SW 1271 (cell line): Measurements from ENCODE around the gene FMNL3.
A peak's percentile ranks its signal among the peaks of the same experiment; 100 is the strongest.
"Not testable (repeated sequence)": the region's sequence is repeated elsewhere in the genome, so short reads cannot be mapped to it uniquely, and the experiment has no call there.

Experiments used
- DNase-seq, 2 experiments: peaks; one replicate each; lab custom pipeline; 2025; lab: John Stamatoyannopoulos, UW

The FMNL3 gene

DNA sequence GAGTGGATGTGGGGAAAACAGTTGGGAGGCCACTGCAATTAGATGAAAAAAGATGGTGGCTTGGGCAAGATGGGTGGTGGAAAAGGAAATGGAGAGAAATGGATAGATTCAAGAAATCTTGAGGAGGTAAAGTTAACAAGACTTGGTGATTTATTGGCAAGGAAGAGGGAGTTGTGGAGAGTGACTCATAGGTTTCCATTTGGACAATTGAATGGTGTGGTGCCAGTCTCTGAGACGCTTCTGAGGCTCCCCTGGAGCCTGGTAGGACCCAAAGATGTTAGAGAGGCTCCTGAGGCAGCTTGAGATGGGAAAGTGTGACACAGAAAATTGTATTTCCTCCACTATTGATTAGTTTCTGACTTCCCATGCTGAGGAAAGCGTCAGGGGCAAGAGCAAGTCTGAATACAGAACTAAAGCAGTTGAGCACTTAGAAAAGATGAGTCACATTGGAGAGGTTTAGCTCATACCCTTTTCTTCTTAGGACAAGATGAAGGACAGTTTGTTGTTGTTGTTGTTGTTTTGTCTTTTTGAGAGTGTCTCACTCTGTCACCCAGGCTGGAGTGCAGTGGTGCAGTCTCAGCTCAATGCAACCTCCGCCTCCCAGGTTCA is 79.3 kb downstream of the FMNL3 start:
- no peak for DNase-seq

DNA sequence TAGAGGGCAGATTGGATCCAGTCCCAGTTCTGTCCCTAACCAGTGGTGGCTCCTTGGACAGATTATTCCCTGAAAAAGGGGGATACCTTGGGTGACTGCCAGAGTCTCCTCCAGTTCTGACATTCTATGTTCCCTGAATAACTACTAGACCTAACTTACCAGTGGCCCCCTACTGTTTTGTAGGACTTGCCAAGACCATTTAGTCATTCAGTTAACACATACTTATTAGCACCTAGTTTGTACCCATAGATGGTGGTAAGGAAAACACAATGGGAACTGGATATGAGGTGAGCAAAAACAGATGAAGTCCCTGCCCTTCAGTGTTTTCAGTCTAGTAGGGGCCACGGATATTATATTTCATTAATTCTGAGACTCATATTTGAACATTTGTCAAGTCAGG is 80.4 kb downstream of the FMNL3 start:
- DNase-seq: no peak

DNA sequence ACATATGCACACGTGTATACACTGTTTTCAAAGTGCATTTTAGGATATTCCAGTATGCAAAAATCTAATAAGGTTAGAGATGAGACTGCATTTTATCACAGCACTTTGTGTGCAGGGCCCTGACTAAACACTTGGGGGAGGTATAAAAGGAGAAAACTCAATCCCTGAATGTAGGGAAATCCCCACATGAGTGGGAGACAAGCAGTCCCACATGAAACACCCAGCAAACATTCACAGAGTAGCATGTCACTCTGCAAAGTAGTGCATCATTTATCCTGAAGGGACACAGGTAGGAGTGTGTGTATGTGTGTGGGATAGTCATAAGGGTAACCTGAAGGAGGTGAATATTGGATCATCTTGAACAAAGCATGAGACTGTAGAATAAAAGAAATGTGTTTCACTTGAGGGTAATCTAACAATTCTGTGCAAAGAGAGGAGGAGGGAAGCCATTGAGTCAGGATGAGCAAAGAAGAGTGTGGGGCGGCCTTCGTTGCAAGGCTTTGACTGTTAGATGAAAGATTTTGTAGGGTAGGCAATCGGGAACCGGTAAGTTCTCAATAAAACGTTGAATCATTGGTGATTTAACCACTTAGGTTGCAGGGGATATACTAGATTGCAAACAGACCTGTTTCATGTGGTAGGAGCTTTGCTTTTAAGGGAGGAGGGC is 80.9 kb downstream of the FMNL3 start:
- no peak for DNase-seq

DNA sequence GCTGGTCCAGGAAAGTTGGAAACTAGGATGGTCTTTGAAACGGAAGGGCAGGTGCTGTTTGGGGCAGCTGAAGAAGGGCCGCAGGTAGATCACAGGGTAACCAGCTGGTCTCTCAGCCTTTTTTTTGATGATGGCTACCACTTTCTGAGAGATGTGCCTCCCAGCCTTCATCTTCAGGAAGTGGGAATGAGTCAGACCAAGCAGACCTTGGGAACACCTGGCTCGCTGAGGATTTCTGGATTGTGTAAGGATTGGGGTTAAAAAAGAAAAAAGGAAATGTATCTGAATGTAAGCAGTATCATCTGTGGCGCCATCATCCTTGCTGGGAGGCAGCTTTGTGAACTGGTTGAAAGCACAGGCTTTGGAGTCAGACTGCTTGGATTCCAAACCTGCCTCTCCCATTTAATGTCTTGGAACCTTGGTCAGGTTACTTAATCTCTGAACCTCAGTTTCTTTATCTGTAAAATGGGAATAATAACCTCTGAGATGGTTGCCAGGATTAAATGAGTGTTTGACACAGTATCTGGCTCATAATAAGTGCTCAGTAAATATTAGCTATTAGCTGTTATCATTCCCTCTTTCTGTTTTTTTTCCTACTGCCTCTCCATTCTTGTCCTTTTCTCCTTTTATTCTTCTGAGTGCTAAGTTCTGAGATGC is 82.2 kb downstream of the FMNL3 start:
- DNase-seq: peak in 1 of 2 experiments; percentile 27

DNA sequence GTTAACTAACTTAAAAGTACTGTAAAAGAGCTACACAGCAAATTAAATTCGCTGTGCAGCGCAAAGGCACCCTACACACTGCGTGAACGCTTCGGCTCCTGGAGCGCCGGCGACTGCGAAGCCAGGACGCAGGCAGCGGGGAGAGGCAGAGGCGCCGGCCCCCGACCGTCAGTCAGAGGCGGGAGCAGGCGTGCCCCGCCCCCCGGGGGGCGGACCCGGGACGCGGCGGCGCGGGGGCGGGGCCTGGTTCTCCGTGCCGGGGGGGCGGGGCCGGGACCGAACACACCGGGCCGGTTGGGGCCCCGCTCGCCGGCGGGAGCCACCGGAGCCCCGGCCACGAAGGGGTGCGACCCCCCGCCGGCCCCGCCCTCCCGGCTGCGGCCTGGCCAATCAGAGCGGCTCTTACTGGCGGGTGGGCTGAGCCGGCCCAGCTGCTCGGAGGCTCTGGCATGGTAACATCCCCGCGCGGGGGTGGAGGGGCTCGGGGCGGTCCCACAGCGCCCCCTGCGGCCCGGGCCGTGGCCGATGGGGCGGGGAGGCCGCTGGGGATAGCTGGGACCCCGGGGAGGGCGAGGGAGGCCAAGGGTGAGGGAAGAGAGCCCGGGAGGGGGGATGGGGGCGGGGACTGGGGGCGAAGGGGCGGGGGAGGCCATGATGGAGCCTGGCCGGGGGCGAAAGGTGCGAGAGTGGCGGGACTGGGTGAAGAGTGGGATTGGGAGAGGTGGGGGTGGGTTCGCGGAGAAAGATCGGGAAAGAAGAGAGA is 83.9 kb downstream of the FMNL3 start, which contains the start of gene PRPF40B:
Gene PRPF40B (plus strand): TSS at position 420 of the 763 bp plus-strand sequence. CDS start 30 bp downstream, at position 450.
- DNase-seq: peak; percentile 58 to 79

DNA sequence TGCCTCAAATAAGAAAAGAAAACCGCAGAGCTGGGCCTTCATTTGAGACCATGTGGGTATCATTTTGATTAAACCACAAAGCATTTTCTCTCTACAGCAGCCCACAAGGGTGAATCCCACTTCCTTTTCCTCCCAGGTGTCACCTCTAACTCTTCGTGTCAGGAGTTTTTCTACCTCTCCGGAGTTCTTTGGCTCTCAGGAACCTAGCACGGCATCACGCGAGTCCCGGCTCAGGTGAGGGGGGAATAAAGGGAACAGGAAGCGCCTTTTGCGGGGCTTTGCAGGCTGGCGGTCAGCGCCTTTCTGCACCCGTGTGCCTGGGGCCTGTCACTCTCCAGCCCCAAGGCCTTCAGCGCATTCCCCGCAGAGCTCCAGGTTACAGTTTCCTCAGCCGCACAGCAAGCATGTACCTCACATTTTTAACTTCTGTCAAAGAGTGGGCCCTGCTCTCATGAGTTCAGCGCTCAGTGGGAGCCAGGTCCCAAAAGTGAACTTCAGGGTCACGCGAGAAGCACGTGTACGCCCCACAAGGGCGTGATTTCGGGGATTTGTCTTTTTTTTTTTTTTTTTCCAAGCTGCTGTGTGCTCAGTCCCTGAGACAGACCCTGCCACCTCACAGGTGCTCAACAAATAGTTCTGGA is 84.6 kb downstream of the FMNL3 start:
- DNase-seq: peak in 1 of 2 experiments; percentile 70

DNA sequence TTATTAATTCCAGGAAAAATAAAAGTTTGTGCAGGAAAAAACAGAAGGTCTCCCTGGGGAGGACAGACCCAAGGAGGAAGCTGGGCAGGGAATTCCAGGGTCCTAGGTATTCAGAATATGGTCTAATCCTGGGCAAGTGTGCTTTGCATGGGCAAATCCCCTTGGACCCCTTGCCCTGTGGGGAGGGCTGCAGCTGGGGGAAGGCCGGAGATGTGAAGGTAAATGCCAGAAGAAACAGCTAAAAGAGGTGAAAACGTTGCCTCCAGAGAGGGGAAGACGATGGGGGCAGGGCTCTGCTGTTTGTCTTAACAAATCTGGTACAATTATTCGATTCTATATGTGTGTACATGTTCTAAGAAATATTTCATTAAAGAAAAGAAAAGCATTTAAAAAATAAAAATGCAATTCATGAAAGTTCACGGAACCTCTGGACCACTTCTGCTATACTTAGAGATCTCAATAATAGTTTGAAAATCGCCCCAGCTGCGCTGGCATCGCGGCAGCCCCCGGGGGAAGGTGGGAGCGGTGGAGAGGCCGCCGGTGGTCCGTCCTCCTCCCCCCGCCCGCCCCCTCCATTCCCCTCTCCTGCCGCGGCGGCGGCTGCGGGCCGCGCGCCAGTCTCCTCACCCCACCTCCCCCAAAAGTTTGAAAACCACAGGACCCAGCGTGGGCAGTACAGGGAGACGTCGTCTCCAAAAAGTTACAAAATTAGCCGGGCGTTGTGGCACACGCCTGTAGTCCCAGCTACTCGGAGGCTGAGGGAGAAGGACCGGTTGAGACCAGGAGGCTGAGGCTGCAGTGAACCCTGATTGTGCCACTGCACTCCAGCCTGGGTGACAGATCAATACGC is 85.3 kb downstream of the FMNL3 start:
- no peak for DNase-seq

DNA sequence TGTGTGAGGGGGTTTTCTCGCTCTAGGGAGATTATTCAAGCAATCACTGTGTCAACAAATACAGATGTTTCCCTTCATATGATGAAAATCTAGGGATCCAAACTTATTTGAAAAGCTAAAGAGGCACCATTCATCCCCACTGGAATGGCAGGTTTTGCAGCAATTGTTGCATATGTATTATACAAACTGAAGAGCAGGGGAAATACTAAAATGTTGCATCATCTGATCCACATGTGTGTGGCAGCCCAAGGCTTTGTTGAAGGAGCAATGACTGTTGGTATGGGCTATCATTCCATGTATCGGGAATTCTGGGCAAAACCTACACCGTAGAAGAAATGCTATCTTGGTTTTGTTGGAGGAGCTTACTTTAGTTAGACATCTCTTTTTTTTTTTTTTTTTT is 87.9 kb downstream of the FMNL3 start:
- DNase-seq: no peak

DNA sequence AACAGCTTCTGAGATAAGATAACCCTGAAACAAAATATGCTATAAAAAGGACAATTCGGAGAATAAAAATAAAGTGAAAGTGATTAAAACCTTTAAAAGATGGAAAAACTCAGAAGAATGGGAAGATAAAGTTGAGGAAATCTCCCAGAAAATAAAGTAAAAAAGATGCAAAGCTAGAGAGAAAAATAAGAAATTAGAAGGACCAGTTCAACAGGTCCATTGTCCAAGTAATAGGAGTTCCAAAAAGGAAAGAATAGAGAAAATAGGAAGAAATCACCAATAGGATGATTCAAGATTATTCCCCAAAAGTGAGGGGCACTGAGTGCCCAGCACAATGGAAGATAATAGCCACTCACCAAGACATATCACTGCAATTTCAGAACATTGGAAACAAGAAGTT is 88.6 kb downstream of the FMNL3 start:
- DNase-seq: no peak

DNA sequence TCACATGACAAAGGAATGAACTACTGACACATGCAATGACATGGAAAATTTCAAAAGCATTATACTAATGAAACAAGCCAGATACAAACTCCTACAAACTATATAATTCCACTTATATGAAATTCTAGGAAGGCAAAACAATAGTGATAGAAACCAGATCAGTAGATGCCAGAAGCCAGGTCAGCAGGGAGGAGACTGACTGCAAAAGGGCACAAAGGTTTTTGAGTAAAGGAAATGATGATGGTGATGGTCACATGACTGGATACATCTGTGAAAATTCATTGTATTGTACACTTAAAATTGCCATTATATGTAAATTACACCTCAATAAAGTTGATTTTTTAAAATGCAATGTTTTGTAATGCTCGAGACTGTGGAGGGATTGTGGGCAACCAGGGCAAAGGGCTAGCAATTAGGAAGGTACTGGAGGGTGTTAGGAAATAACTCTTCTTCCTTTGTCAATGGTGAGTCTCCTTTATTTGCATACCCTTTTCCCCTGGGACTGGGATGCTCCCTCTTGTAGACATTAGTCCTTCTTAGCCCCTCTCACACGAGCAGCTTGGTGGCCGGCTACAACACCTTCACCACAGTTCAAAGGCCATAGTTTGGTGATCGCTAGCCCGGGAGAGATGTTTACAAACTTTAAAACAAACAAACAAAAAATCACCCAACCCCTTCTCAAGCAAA is 90.5 kb downstream of the FMNL3 start:
- no peak for DNase-seq

DNA sequence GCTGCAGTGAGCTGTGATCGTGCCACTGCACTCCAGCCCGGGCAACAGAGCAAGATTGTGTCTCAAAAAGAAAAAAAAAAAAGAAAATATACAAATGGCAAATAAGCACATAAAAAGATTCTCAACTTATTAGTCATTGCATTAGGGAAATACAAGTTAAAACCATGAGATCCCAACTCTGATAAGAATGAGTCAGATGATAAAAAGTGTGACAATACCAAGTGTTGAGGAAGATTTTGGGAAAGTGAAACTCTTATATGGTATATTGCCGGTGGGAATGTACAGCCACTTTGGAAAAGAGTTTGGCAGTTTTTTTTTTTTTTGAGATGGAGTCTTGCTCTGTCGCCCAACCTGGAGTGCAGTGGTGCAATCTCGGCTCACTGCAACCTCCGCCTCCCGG is 91.5 kb downstream of the FMNL3 start:
- DNase-seq: peak in 1 of 2 experiments; percentile 17

DNA sequence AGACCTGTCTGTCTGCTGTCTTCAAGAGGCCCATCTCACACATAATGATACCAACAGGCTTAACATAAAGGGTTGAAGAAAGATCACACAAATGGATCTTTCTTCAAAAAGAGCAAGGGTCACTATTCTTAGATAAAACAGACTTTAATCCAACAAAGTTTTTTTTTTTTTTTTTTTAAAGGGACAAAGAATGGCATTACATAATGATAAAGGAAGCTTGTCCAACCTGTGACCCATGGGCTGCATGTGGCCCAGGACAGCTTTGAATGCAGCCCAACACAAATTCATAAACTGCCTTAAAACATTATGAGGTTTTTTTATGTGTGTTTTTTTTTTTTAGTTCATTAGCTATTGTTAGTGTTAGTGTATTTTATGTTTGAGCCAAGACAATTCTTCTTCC is 95.0 kb downstream of the FMNL3 start:
- no peak for DNase-seq

DNA sequence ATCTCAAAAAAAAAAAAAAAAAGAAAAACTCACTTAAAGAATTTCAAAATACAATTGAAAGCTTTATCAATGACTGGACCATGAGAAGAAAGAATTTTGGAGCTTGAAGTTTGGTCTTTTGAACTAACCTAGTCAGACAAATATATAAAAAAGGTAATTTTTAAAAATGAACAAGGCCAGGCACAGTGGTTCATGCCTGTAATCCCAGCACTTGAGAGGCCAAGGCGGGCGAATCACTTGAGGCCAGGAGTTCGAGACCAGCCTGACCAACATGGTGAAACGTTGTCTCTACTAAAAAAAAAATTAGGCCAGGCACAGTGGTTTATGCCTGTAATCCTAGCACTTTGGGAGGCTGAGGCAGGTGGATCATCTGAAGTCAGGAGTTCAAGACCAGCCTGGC is 96.4 kb downstream of the FMNL3 start:
- DNase-seq: not testable (repeated sequence)

DNA sequence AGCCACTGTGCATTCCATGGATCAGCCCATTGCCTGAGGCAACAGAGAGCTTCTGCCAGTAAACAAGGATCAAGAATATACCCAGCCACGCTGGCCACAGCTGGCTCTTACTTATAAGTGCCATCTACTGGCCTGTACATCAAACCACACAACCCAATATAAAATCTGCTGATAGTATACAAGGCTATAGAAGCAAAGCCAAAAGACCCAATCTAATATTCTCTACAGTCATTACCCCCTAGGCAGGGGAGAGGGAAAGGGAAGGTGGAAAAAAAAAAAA is 97.4 kb downstream of the FMNL3 start:
- no peak for DNase-seq

DNA sequence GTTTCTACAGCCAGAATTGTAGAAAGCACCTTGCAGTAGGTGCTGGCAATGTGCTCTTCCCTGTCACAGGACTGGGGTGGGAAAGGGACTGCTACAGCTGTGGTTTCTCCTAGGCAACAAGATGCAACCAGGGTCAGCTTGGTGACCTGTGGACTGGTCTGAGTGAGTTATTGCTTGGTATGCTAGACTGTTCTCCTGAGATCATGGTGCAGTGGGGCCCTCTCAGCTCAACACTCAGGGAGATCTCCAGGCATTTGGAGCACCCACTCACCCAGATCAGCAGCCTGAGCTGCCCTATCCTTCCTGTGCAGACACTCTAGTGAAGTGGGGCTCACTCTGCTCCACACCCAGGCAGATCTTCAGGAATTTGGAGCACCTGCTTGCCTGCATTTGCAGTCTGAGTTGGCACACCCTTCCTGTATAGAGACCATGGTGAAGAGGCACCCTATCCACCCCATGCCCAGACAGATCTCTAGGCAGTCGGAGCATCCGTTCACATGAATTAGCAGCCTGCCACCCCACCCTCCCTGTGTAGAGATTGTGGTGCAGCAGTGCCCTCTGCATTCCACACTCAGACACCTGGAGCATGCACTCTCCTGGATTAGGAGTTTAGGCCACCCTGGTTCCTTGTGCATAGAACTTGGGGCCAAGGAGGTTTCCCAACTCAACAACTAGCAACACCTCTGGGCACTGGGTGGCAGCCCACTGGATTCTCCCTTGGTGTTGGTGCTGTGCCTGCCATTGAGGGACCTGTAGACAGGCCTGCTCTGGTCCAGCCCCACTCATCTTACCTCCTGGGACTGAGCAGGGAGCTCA is 97.9 kb downstream of the FMNL3 start:
- no peak for DNase-seq

DNA sequence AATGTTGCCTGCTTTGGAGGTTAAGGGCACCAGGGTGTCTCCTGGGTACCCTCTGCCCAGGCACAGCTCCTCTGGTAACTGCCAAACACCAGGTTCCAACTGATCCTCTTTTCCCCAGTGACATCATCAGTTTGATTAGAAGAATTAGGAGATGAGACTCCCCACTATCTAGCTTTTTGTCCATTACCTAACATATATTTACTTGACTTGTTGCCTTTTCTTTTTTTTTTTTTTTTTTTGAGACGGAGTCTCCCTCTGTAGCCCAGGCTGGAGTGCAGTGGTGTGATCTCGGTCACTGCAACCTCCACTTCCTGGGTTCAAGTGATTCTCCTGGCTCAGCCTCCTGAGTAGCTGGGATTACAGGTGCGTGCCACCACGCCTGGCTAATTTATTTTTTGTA is 101.7 kb downstream of the FMNL3 start, which contains the start of gene FAM186B:
Gene FAM186B (minus strand): TSS at position 101 of the 400 bp plus-strand sequence. CDS start 162 bp downstream, outside the sequence.
- not testable (repeated sequence) for DNase-seq

DNA sequence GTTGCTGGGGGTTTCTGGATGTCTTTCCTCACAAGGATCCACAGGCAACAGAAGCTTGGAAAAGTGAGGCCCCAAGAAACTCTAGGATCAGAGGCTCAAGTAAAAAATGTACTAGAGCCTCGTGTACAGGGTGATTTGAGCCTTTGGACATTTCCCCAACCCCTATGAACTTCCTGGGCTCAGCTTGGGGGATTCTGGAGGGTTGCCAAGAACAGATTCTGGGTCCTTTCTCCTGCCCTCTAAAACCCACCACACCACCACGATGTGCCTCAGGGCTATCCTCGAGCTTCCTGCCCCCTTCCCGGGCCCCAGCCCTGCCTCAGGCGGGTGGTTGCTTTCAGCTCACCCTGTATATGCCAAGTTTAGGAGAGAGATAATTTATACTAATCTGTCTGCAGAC is 102.3 kb downstream of the FMNL3 start:
- DNase-seq: no peak

DNA sequence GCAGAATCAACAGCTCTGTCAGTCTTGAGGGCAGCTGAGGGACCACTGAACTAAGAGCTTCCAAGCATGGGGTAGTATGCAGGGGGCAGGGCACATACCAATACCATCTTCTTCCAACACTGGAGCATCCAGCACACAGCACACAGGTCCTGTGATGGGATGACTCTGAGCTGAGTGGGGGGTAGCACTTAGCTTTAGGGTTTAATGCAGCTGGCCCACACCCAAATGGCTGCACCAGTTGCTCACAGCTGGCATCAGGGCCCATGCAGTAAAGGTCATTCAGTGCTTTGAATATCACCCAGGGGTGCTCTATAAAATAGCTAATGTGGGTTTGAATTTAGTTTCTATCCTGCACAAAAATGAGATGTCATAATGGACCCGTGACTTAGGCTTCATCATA is 103.5 kb downstream of the FMNL3 start:
- no peak for DNase-seq

DNA sequence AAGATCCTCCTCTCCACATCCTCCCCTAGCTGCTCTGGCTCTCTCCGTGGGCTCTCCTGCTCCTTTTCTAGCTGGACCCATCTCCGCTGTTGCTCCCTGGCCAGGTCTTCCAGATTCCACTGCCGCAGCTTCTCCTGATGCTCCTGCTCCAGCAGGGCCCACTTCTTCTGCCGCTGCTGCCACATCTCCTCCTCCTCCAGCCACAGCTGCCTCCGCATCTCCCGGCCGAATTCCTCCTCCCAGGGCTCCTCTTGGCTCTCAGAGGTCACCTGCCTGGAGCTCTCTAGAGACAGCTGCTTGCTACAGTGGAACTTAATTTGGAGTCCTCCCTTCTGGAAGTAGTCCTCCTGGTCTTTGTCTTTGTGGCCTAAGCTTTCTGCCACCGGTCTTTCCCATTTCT is 107.2 kb downstream of the FMNL3 start:
- no peak for DNase-seq

DNA sequence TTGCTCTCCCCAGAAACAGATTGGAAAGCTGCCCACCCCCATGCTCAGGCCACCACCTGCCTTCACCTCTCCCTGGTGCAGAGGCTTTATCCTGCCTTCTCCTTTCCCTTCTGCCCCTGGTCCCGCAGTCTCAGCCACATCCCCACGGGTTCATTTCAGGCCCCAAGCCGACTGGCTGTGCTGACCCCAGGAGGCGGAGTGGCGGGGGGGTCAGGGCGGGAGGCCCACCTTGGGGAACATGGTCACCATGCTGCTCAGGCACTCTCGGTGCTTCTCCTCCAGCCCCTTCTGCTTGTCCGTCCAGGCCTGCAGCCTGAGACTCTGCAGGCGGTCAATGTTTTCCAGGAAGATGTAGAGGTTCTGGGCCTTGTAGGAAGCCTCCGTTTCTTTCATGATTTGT is 108.7 kb downstream of the FMNL3 start:
- DNase-seq: no peak
